Left ventricle myocardium inferior (tissue), 1 donor: ENCODE measurements around the gene POTEC. TPM values are rescaled to one million over a fixed set of nuclear protein-coding genes. Genes with fewer than 3 reads are reported as not detected.
"Not testable (repeated sequence)": the region's sequence is repeated elsewhere in the genome, so short reads cannot be mapped to it uniquely, and the experiment has no call there.

Source experiments
- DNase-seq: peaks from one replicate; pipeline ENCODE4 v3.0.0-alpha.2; 2020
- H3K27ac ChIP-seq: fragments of 200-600 bp; replicated peaks from 2 replicates; pipeline ENCODE4 v1.8.0; 2021
- H3K27me3 ChIP-seq: fragments of 200-600 bp; 2 replicates; pipeline ENCODE4 v1.8.0; 2021; ENCODE audit warnings: low read depth
- H3K36me3 ChIP-seq: fragments of 200-600 bp; 2 replicates; pipeline ENCODE4 v1.8.0; 2021
- H3K4me1 ChIP-seq: fragments of 200-600 bp; 2 replicates; pipeline ENCODE4 v1.8.0; 2021
- H3K4me3 ChIP-seq: fragments of 200-600 bp; 2 replicates; pipeline ENCODE4 v1.8.0; 2021; ENCODE audit warnings: mild to moderate bottlenecking, moderate library complexity
- H3K9me3 ChIP-seq: fragments of 200-600 bp; replicated peaks from 2 replicates; pipeline ENCODE4 v1.8.0; 2021
- intact Hi-C: fragments of 100-400 bp; cut with micrococcal nuclease; formaldehyde crosslinking; loops from one replicate; pipeline ENCODE4 v1.11.0; 2022
- total RNA-seq: library from RNA; stranded (reverse); fragmentation: NEBNext Ultra II Directional; extraction: Animal tissue kit (Norgen Biotek cat#: 25700); gene quantifications from one replicate; pipeline ENCODE4 v1.2.1, GENCODE V29; 2021
- donor health status: DM: no; HTN: yes; CAD: no; lungs with severe emphysema.

POTEC gene
- total RNA-seq, 1 donor from 2014 or later, result not detected

- DNase-seq, H3K4me1 ChIP-seq, H3K4me3 ChIP-seq, H3K36me3 ChIP-seq, H3K9me3 ChIP-seq, intact Hi-C loops, H3K27me3 ChIP-seq, H3K27ac ChIP-seq: not testable (repeated sequence)
Observed at GRCh38 chr18:14474007-14474720, 69.2 kb downstream of the POTEC start.

DNA sequence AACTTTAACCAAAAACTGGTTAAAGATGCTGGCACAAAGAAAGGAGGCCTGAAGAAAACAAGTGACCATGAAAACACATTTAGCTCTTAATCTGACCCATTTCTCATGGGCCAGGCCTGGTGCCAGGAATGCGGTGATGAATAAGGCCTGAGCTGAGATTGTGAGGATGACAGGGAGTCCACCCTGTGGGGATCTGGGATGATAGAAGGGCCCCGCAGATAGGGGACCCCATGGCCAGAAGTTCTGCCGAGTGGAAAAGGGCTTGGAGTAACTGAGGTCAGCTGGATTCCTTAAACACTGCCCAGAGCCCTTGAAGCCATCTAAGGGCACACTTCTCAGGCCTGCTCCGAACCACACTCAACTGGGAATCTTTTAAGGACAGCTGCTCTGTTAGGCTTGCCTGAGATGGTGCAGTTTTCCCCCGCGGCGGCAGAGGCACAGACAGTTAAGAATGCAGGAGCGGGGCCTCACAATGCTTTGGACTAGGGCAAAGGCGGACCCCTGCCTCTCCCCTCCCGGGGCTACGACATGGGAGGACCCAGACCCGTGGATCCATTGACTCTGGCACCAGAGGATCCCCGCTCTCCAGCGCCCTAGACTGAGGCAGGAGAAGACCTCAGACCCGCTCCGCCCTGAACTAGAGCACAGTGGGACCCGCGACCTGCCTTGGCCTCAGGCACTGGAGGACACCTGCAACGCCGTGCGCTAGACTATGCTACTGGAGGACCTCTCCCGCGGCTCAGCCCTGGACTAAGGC, 70.0 kb downstream of the POTEC start:
- intact Hi-C loops, DNase-seq, H3K9me3 ChIP-seq, H3K36me3 ChIP-seq, H3K27ac ChIP-seq, H3K4me3 ChIP-seq, H3K27me3 ChIP-seq, H3K4me1 ChIP-seq: not testable (repeated sequence)

- H3K27ac ChIP-seq, H3K36me3 ChIP-seq, intact Hi-C loops, DNase-seq, H3K9me3 ChIP-seq, H3K4me3 ChIP-seq, H3K4me1 ChIP-seq: not testable (repeated sequence)
- H3K27me3 ChIP-seq, result peaks cover 17% of the 10 kb centered on the region
Observed at GRCh38 chr18:14471286-14471685, 72.1 kb downstream of the POTEC start.

GRCh38 chr18:14470446-14470845, 73.0 kb downstream of the POTEC start:
- H3K4me3 ChIP-seq, H3K4me1 ChIP-seq, DNase-seq, H3K27ac ChIP-seq, intact Hi-C loops, H3K36me3 ChIP-seq, H3K9me3 ChIP-seq: not testable (repeated sequence)
- peaks cover 17% of the 10 kb centered on the region for H3K27me3 ChIP-seq

DNA sequence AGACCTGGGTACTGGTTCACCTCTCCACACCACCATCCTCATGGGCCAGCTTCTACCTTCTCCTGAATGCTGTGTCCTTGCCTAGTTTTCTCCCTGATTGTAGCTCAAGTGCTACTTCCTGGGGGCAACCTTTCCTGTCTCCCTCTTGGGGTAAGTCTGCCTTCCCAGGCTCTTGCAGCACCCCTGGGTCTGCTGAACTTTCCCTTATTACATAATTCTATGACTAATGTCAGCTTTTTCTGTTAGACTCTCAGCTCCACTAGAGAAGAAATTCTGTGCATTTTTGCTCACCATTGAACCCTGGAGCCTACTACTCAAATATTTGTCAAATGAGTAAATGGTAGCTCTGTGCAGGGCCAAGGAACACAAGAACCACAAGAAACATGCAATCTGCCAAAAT, 73.4 kb downstream of the POTEC start:
- H3K9me3 ChIP-seq, H3K4me3 ChIP-seq, DNase-seq, H3K27ac ChIP-seq, H3K4me1 ChIP-seq, H3K36me3 ChIP-seq, intact Hi-C loops: not testable (repeated sequence)
- H3K27me3 ChIP-seq, result peaks cover 17% of the 10 kb centered on the region

DNA sequence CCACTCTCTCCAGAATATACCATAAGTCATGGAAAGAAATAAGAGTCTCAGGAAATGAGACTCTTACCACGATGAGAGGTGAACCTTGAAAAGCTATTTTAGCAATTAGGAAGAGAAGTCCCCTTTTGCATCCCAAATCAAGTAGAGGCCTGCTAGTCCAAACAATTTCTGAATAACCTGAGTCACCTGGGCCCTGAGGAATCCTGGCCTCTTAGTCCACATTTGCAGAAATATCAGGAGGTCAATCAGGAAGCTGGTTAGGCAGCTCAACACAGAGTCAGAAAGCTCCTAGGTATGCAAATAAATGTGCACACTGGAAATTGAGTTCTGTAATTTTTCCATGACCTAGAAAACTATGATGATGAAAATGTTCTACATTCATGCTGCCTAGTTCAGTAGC, 77.4 kb downstream of the POTEC start:
- H3K36me3 ChIP-seq, H3K27ac ChIP-seq, intact Hi-C loops, H3K4me3 ChIP-seq, H3K4me1 ChIP-seq, DNase-seq: not testable (repeated sequence)
- Histone ChIP-seq H3K27me3 (peaks cover 17% of the 10 kb centered on the region), H3K9me3 (peaks cover 15% of the 10 kb centered on the region)

Other genes starting within 250 kb of the POTEC start
- gene ANKRD30B, start 204.6 kb upstream of the POTEC start, total RNA-seq, result not detected